CD4-positive, alpha-beta T cell (primary cell): ENCODE data around the gene BCL11B. TPM values are rescaled to one million over a fixed set of nuclear protein-coding genes. Genes with fewer than 3 reads are reported as not detected.

Experiments
- ATAC-seq: fragments of 200-7000 bp; cut with Tn5 transposase; one replicate; pipeline ENCODE4 v1.10.0; 2022; ENCODE audit warnings: mild to moderate bottlenecking; ENCODE audit not compliant: poor library complexity
- CTCF ChIA-PET: fragments of 350-600 bp; sonication (Branson Sonifier 250); formaldehyde crosslinking; loops from one replicate; lab custom pipeline; 2021; ENCODE audit warnings: antibody characterized with exemption, inconsistent platforms; lab: Charles Lee
- POLR2A ChIA-PET: fragments of 350-600 bp; sonication (Branson Sonifier 250); formaldehyde crosslinking; loops from one replicate; lab custom pipeline; 2021; ENCODE audit warnings: antibody characterized with exemption, inconsistent platforms; lab: Charles Lee
- DNase-seq, 14 experiments: peaks; one replicate each; pipeline ENCODE4 v3.0.0-alpha.2; 2013 to 2020; ENCODE audit warnings: mixed read lengths in 2 of 14
- H3K27ac ChIP-seq, 2 donors: one replicate each; pipeline versions ENCODE4 v1.5.1 to v1.7.0; 2013; ENCODE audit warnings: low read length in 2 of 2, low read depth in 1 of 2, mild to moderate bottlenecking in 1 of 2
- H3K27me3 ChIP-seq, 2 experiments: 1 replicate in 1 of 2; 2 replicates in 1 of 2; pipeline versions ENCODE4 v1.6.1 to v1.7.0; 2013; ENCODE audit warnings: low read length in 2 of 2, control low read depth in 1 of 2, mild to moderate bottlenecking in 1 of 2, moderate library complexity in 1 of 2; ENCODE audit not compliant: insufficient read depth in 2 of 2, control insufficient read depth in 1 of 2
- H3K36me3 ChIP-seq: one replicate; pipeline ENCODE4 v1.6.1; 2013; ENCODE audit warnings: low read length, control low read depth; ENCODE audit not compliant: insufficient read depth
- H3K4me1 ChIP-seq: one replicate; pipeline ENCODE4 v1.6.1; 2013; ENCODE audit warnings: low read length, control low read depth; ENCODE audit not compliant: insufficient read depth
- H3K4me3 ChIP-seq: one replicate; pipeline ENCODE4 v1.5.1; 2013; ENCODE audit warnings: mild to moderate bottlenecking, low read length, moderate library complexity
- H3K9me3 ChIP-seq, 2 experiments: 1 replicate in 1 of 2; 2 replicates in 1 of 2; pipeline versions ENCODE4 v1.6.1 to v1.7.0; 2013; ENCODE audit warnings: low read length in 2 of 2, mild to moderate bottlenecking in 2 of 2, control low read depth in 1 of 2, moderate library complexity in 1 of 2; ENCODE audit not compliant: control insufficient read depth in 1 of 2, insufficient read depth in 1 of 2
- H3K27ac Mint-ChIP-seq: one replicate; pipeline ENCODE4 v1.8.0; 2020; ENCODE audit warnings: mixed read lengths
- H3K27me3 Mint-ChIP-seq: one replicate; pipeline ENCODE4 v1.8.0; 2021; ENCODE audit warnings: mixed read lengths
- H3K36me3 Mint-ChIP-seq: one replicate; pipeline ENCODE4 v1.8.0; 2021; ENCODE audit warnings: low read depth, mixed read lengths
- H3K4me1 Mint-ChIP-seq: one replicate; pipeline ENCODE4 v1.8.0; 2021; ENCODE audit warnings: low read depth, mixed read lengths
- H3K4me3 Mint-ChIP-seq: one replicate; pipeline ENCODE4 v1.8.0; 2020; ENCODE audit warnings: mild to moderate bottlenecking, mixed read lengths
- H3K9me3 Mint-ChIP-seq: one replicate; pipeline ENCODE4 v1.8.0; 2020; ENCODE audit warnings: mixed read lengths
- CTCF ChIP-seq: fragments of 200-600 bp; IDR thresholded peaks from one replicate; pipeline ENCODE4 v1.8.0; 2022; ENCODE audit warnings: antibody characterized with exemption, mild to moderate bottlenecking
- intact Hi-C, 2 experiments: fragments of 100-400 bp; cut with DNase I in 1 of 2; cut with micrococcal nuclease in 1 of 2; formaldehyde crosslinking; loops; one replicate each; pipeline versions ENCODE4 v1.15.1 to v1.9.0; 2023 to 2025; cut with DNase I, micrococcal nuclease
- total RNA-seq, 174 experiments: library from RNA in 2 of 174; stranded (reverse) in 2 of 174; gene quantifications; one replicate each; pipeline ENCODE4 v1.2.3 and lab custom pipeline; 2021 to 2026

Gene BCL11B
- total RNA-seq, 2 experiments from 2014 or later = 244 to 254 TPM

DNA sequence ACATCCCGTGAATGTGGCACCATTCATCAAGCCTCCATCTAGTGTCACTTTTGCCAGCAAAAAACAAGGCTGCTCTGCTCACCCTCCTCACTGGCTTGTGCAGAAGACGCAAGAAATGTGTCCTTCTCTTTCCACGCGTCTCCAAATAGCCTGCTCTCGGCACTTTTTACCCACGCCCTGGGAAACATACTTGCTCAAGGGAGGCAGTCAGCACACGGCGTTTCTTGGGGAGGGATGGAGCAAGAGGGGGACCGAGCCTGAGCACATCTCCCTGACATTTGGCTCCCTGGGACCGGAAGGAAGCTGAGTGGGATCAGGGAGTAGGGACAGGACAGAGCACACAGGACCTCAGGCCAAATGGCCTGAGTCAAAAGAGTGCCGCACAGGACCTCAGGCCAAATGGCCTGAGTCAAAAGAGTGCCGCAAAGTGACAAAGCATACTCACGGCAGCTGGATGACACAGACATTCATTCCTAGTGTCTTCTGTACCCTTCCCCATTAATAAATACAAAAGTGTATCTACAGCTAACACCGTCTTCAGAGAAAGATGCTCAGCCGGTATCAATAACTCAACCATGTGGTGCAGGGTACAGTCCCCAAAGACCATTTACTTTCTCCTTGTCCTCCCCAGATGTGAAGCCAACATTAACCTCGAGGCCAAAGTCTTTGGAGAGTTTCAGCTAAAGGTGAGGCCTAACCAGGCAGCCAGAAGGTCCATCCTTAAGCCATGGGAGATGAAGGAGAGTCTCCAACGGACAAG is 7.1 kb downstream of the BCL11B start:
- peaks cover 79% of the 10 kb centered on the region for H3K4me1 Mint-ChIP-seq

GRCh38 chr14:99263564-99264330 is 8.2 kb downstream of the BCL11B start:
- intact Hi-C loops = loop anchor here (1.0 to 10.0 kb wide), 4 partner anchors 19 to 1661 kb away; partner anchors contain the start of gene EVL (in 1 of the 2)
- Mint-ChIP-seq H3K4me1 (peaks cover 90% of the 10 kb centered on the region), H3K9me3 (no peaks in the 10 kb centered on the region), H3K36me3 (peaks cover 97% of the 10 kb centered on the region), H3K27ac (peak overlapping the region; percentile 99), H3K27me3 (no peaks in the 10 kb centered on the region), H3K4me3 (peak overlapping the region; percentile 100)
- POLR2A ChIA-PET = interaction anchor here (0.9 to 64.5 kb wide), 9 partner anchors 7 to 1286 kb away, joined by 3 to 4389 read pairs (median 40); partner anchors contain the start of gene BCL11B
- TF ChIP-seq CTCF = no peak
- peaks cover 38% of the 10 kb centered on the region for H3K36me3 ChIP-seq
- H3K4me1 ChIP-seq = peaks cover 77% of the 10 kb centered on the region
- ATAC-seq (no peak), DNase-seq (peak in 3 of 14 experiments; percentile 9 to 33 (median 29))
- H3K9me3 ChIP-seq = no peaks in the 10 kb centered on the region
- peak overlapping the region; percentile 95 to 97 for H3K27ac ChIP-seq
- peak overlapping the region; percentile 97 for H3K4me3 ChIP-seq
- no peaks in the 10 kb centered on the region for H3K27me3 ChIP-seq
- CTCF ChIA-PET = interaction anchor here (1.5 to 11.0 kb wide), 7 partner anchors 11 to 76 kb away, joined by 5 to 179 read pairs (median 27); no protein-coding TSS in a partner anchor

More for the DNA sequence above, 7.1 kb downstream of the BCL11B start:
- peak overlapping the region; percentile 99 for H3K27ac Mint-ChIP-seq
- no peaks in the 10 kb centered on the region for H3K9me3 ChIP-seq
- CTCF ChIA-PET = interaction anchor here (0.9 to 11.0 kb wide), 11 partner anchors 12 to 1296 kb away, joined by 3 to 179 read pairs (median 16); no protein-coding TSS in a partner anchor
- peaks cover 69% of the 10 kb centered on the region for H3K4me1 ChIP-seq
- no peaks in the 10 kb centered on the region for H3K9me3 Mint-ChIP-seq
- H3K27me3 Mint-ChIP-seq = peaks cover under 1% of the 10 kb centered on the region
- peak overlapping the region; percentile 100 for H3K4me3 Mint-ChIP-seq
- peak in 5 of 14 experiments; percentile 25 to 46 (median 34) for DNase-seq
- peak overlapping the region; percentile 95 to 97 for H3K27ac ChIP-seq
- H3K36me3 Mint-ChIP-seq = peaks cover 95% of the 10 kb centered on the region
- intact Hi-C loops = loop anchor here (5.0 to 10.0 kb wide), 8 partner anchors 33 to 1663 kb away; partner anchors contain the start of gene EVL (in 1 of the 2)
- no peak for TF ChIP-seq CTCF
- peaks cover 32% of the 10 kb centered on the region for H3K36me3 ChIP-seq
- peak overlapping the region; percentile 97 for H3K4me3 ChIP-seq
- H3K27me3 ChIP-seq = no peaks in the 10 kb centered on the region
- POLR2A ChIA-PET = interaction anchor here (0.7 to 64.5 kb wide), 13 partner anchors 10 to 1302 kb away, joined by 3 to 4389 read pairs (median 5); no protein-coding TSS in a partner anchor
- no peak for ATAC-seq

GRCh38 chr14:99262977-99263448 is 9.0 kb downstream of the BCL11B start:
- Histone ChIP-seq H3K9me3 (no peaks in the 10 kb centered on the region), H3K27ac (peak overlapping the region; percentile 95 to 97), H3K4me3 (peak overlapping the region; percentile 97), H3K4me1 (peaks cover 84% of the 10 kb centered on the region), H3K27me3 (no peaks in the 10 kb centered on the region), H3K36me3 (peaks cover 38% of the 10 kb centered on the region)
- ATAC-seq (no peak), DNase-seq (peak in 4 of 14 experiments; percentile 24 to 52 (median 38))
- ChIA-PET CTCF (interaction anchor here (0.5 to 11.0 kb wide), 7 partner anchors 9 to 1121 kb away, joined by 3 to 179 read pairs (median 6); no protein-coding TSS in a partner anchor), POLR2A (interaction anchor here (0.6 to 64.5 kb wide), 21 partner anchors 7 to 1660 kb away, joined by 3 to 4389 read pairs (median 7); partner anchors contain the start of genes BCL11B and SETD3)
- no peaks in the 10 kb centered on the region for H3K9me3 Mint-ChIP-seq
- TF ChIP-seq CTCF = no peak
- H3K27ac Mint-ChIP-seq = peak overlapping the region; percentile 99
- H3K36me3 Mint-ChIP-seq = peaks cover 97% of the 10 kb centered on the region
- intact Hi-C loops = loop anchor here (1.0 to 10.0 kb wide), 5 partner anchors 9 to 1661 kb away; partner anchors contain the start of genes BCL11B (in 1 of the 2) and EVL (in 1 of the 2)
- peak overlapping the region; percentile 100 for H3K4me3 Mint-ChIP-seq
- H3K27me3 Mint-ChIP-seq = no peaks in the 10 kb centered on the region
- H3K4me1 Mint-ChIP-seq = peaks cover 95% of the 10 kb centered on the region
